Measurements from ENCODE around the gene PCSK7.

- TF ChIP-seq CHD2 (IDR thresholded peaks at IDR 0.05; ENCODE audit: low read length) = no peak
- no peak for TF ChIP-seq SRF (IDR thresholded peaks at IDR 0.05; ENCODE audit: low read depth, low read length)
- TF ChIP-seq TAF7 (optimal IDR thresholded peaks at IDR 0.05; ENCODE audit: borderline replicate concordance, low read depth, low read length) = peak; percentile 28
- no peak for TF ChIP-seq SP1 (IDR thresholded peaks at IDR 0.05; ENCODE audit: low read depth, low read length)
- no peak for TF ChIP-seq NANOG (IDR thresholded peaks at IDR 0.05; ENCODE audit: insufficient read depth, low read depth, low read length, poor library complexity, severe bottlenecking)
- TF ChIP-seq CEBPB (IDR thresholded peaks at IDR 0.05; ENCODE audit: low read depth, low read length) = no peak
- TF ChIP-seq MAFK (IDR thresholded peaks at IDR 0.05; ENCODE audit: low read depth, low read length) = no peak
- TF ChIP-seq TEAD4 (IDR thresholded peaks at IDR 0.05; ENCODE audit: low read depth, low read length) = no peak
- no peak for TF ChIP-seq RAD21 (IDR thresholded peaks at IDR 0.05 in 1 of 2, conservative IDR thresholded peaks at IDR 0.05 in 1 of 2; ENCODE audit: low read depth in 2 of 2, low read length in 2 of 2)
- no peak for TF ChIP-seq POLR2AphosphoS5 (IDR thresholded peaks at IDR 0.05; ENCODE audit: low read depth, low read length)
- TF ChIP-seq SAP30 (IDR thresholded peaks at IDR 0.05; ENCODE audit: insufficient read depth, insufficient replicate concordance, low read length) = no peak
- no peak for TF ChIP-seq CREB1 (IDR thresholded peaks at IDR 0.05)
- no peak for TF ChIP-seq RFX5 (IDR thresholded peaks at IDR 0.05; ENCODE audit: borderline replicate concordance, low read depth, low read length)
Measured at GRCh38 chr11:117231842-117232091, at the start of gene PCSK7.

Measured in H1 (cell line).